ENCODE data around the gene PARM1. TPM values are rescaled to one million over a fixed set of nuclear protein-coding genes. Genes with fewer than 3 reads are reported as not detected.

Gene PARM1
- total RNA-seq, 4 donors from 2014 or later = 22.6 to 116 (median 45.5) TPM

DNA sequence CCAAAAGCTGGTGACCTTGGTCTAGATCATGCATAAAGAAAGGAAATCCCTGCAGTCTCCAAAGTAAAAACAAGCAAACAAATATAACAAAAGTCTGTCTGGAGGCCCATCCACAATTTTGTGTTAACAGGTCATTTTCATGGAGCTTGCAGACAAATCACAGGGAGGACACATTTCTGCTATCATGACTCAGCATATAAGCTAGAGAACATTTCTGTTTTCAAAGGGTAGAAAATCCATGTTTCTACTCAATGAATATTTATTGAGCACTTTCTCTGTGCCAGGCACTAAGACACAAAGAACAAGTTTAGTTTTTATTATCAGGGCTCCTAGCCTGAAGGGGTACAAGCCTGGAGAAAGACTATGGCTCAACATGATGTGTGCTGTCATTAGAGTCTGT is 71.1 kb downstream of the PARM1 start:
- Histone ChIP-seq H3K4me3 (no peak overlapping the region), H3K4me1 (no peaks in the 10 kb centered on the region), H3K27me3 (no peaks in the 10 kb centered on the region), H3K36me3 (no peaks in the 10 kb centered on the region), H3K27ac (no peak overlapping the region), H3K9me3 (peaks cover 0 to 4% of the 10 kb centered on the region in 2 donors)
- no peak for TF ChIP-seq POLR2A (IDR thresholded peaks at IDR 0.05)
- TF ChIP-seq, protein P1, sequence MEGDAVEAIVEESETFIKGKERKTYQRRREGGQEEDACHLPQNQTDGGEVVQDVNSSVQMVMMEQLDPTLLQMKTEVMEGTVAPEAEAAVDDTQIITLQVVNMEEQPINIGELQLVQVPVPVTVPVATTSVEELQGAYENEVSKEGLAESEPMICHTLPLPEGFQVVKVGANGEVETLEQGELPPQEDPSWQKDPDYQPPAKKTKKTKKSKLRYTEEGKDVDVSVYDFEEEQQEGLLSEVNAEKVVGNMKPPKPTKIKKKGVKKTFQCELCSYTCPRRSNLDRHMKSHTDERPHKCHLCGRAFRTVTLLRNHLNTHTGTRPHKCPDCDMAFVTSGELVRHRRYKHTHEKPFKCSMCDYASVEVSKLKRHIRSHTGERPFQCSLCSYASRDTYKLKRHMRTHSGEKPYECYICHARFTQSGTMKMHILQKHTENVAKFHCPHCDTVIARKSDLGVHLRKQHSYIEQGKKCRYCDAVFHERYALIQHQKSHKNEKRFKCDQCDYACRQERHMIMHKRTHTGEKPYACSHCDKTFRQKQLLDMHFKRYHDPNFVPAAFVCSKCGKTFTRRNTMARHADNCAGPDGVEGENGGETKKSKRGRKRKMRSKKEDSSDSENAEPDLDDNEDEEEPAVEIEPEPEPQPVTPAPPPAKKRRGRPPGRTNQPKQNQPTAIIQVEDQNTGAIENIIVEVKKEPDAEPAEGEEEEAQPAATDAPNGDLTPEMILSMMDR (IDR thresholded peaks at IDR 0.05) = no peak
- no peak for DNase-seq
- intact Hi-C loops (cut with DNase I; ENCODE audit: low total_unique reads) = no loop called here

GRCh38 chr4:75004755-75005668 is 72.1 kb downstream of the PARM1 start:
- Histone ChIP-seq H3K27ac (no peak overlapping the region), H3K4me1 (no peaks in the 10 kb centered on the region), H3K9me3 (peaks cover 0 to 4% of the 10 kb centered on the region in 2 donors), H3K27me3 (no peaks in the 10 kb centered on the region), H3K36me3 (no peaks in the 10 kb centered on the region), H3K4me3 (no peak overlapping the region)
- TF ChIP-seq, protein P1 (IDR thresholded peaks at IDR 0.05) = no peak
- TF ChIP-seq POLR2A (IDR thresholded peaks at IDR 0.05) = no peak
- intact Hi-C loops (cut with DNase I; ENCODE audit: low total_unique reads) = no loop called here
- DNase-seq = no peak

GRCh38 chr4:75005727-75006126 is 72.8 kb downstream of the PARM1 start:
- H3K4me3 ChIP-seq = no peak overlapping the region
- intact Hi-C loops (cut with DNase I; ENCODE audit: low total_unique reads) = no loop called here
- no peaks in the 10 kb centered on the region for H3K4me1 ChIP-seq
- no peak overlapping the region for H3K27ac ChIP-seq
- peaks cover 0 to 4% of the 10 kb centered on the region in 2 donors for H3K9me3 ChIP-seq
- no peaks in the 10 kb centered on the region for H3K36me3 ChIP-seq
- no peak for DNase-seq
- no peaks in the 10 kb centered on the region for H3K27me3 ChIP-seq
- no peak for TF ChIP-seq POLR2A (IDR thresholded peaks at IDR 0.05)
- TF ChIP-seq, protein P1 (IDR thresholded peaks at IDR 0.05) = no peak

DNA sequence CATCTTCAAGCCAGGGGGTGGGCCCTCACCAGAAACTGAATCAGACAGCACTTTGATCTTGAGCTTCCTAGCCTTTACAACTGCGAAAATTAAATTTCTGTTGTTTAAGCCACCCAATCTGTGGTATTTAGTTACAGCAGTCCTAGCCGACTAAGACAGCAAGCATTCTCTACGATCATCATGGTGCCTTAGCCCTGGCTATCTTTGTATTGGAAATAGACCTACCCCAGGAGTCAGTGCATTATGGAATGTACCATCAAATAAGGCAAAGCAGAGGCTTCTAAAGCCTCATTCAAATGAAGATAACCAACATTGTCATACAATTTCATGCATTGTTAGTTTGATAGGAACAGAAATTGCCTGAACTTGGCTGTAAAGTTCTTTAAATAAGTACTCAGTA is 75.0 kb downstream of the PARM1 start:
- Histone ChIP-seq H3K4me1 (no peaks in the 10 kb centered on the region), H3K27ac (no peak overlapping the region), H3K4me3 (no peak overlapping the region), H3K9me3 (peaks cover 0 to 4% of the 10 kb centered on the region in 2 donors), H3K27me3 (no peaks in the 10 kb centered on the region), H3K36me3 (no peaks in the 10 kb centered on the region)
- no peak for DNase-seq
- intact Hi-C loops (cut with DNase I; ENCODE audit: low total_unique reads) = no loop called here
- TF ChIP-seq, protein P1 (IDR thresholded peaks at IDR 0.05) = no peak
- no peak for TF ChIP-seq POLR2A (IDR thresholded peaks at IDR 0.05)

DNA sequence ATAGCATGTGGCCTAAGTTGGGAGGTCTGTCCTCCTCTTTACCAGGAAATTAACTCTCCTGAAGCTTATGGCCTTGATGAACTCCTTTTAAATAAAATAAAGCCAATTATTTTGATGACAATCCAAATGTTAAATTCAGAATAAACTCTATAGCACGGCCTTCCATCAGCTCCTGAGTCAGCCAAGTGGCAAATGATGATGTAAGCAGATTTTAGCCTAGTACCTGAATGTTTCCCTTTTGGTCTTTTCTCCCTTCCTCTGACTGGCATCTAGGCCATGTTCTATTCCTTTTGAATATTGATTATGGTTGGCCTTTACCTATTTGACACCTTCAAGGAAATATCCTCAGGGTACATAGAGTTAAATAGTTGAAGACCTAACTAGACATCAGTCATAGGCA is 76.2 kb downstream of the PARM1 start:
- H3K9me3 ChIP-seq = peaks cover 0 to 4% of the 10 kb centered on the region in 2 donors
- H3K4me3 ChIP-seq = no peak overlapping the region
- no peaks in the 10 kb centered on the region for H3K27me3 ChIP-seq
- no peaks in the 10 kb centered on the region for H3K4me1 ChIP-seq
- no peak for DNase-seq
- intact Hi-C loops (cut with DNase I; ENCODE audit: low total_unique reads) = no loop called here
- TF ChIP-seq, protein P1 (IDR thresholded peaks at IDR 0.05) = no peak
- TF ChIP-seq POLR2A (IDR thresholded peaks at IDR 0.05) = no peak
- H3K36me3 ChIP-seq = no peaks in the 10 kb centered on the region
- no peak overlapping the region for H3K27ac ChIP-seq
